Measurements from ENCODE around the gene PPIG. TPM values are rescaled to one million over a fixed set of nuclear protein-coding genes. Genes with fewer than 3 reads are reported as not detected.

PPIG gene
- total RNA-seq, 1 experiment from 2014 or later, result 55.4 TPM

GRCh38 chr2:169690958-169691357 lies 106.8 kb downstream of the PPIG start:
- TF ChIP-seq CTCF (IDR thresholded peaks at IDR 0.05; ENCODE audit: unreplicated experiment), result no peak
- CTCF ChIA-PET, result no interaction called here
- Mint-ChIP-seq H3K9me3 (ENCODE audit: low read depth, unreplicated experiment) (peaks cover 12% of the 10 kb centered on the region), H3K27me3 (ENCODE audit: unreplicated experiment) (no peaks in the 10 kb centered on the region), H3K4me3 (ENCODE audit: low read depth, unreplicated experiment) (no peak overlapping the region), H3K27ac (ENCODE audit: unreplicated experiment) (no peak overlapping the region), H3K36me3 (ENCODE audit: insufficient read depth, unreplicated experiment) (peaks cover 24% of the 10 kb centered on the region), H3K4me1 (ENCODE audit: low read depth, unreplicated experiment) (peaks cover 9% of the 10 kb centered on the region)
- intact Hi-C loops (cut with micrococcal nuclease; ENCODE audit: unreplicated experiment), result no loop called here
- BruUV-seq (replicated peaks), result no TSS peak
- no peak for DNase-seq

Other genes starting within 250 kb of the PPIG start
- 0.49 and 0.66 TPM in 2 replicates for gene LRP2, start 221.8 kb upstream of the PPIG start, total RNA-seq (2022)
- gene BBS5, start 104.9 kb upstream of the PPIG start, total RNA-seq (2022), result 3.3 and 3.9 TPM in 2 replicates
- gene KLHL41, start 74.6 kb upstream of the PPIG start, total RNA-seq (2022), result 0.21 TPM in 1 of 2 replicates, not detected in the other
- 26.0 and 27.0 TPM in 2 replicates for gene FASTKD1, start 10.5 kb upstream of the PPIG start, total RNA-seq (2022)
- 0.17 TPM in 1 of 2 replicates, not detected in the other for gene CFAP210, start 110.1 kb downstream of the PPIG start, total RNA-seq (2022)
- gene PHOSPHO2, start 110.1 kb downstream of the PPIG start, total RNA-seq (2022), result 9.9 and 12.7 TPM in 2 replicates
- 40.4 and 49.5 TPM in 2 replicates for gene KLHL23, start 149.5 kb downstream of the PPIG start, total RNA-seq (2022)
- gene SSB, start 214.5 kb downstream of the PPIG start, total RNA-seq (2022), result 143 TPM in 2 replicates
- 63.1 and 68.2 TPM in 2 replicates for gene METTL5, start 240.6 kb downstream of the PPIG start, total RNA-seq (2022)
- gene UBR3, start 243.1 kb downstream of the PPIG start, total RNA-seq (2022), result 30.6 and 33.1 TPM in 2 replicates

All from Calu3 (cell line).